Measurements from ENCODE around the gene CDKN1A.
"Not testable (repeated sequence)": the region's sequence is repeated elsewhere in the genome, so short reads cannot be mapped to it uniquely, and the experiment has no call there.

Gene CDKN1A

GRCh38 chr6:36722879-36723278 is 44.4 kb downstream of the CDKN1A start:
- no peak for FAIRE-seq

- FAIRE-seq: not testable (repeated sequence)
These were observed 45.5 kb downstream of the CDKN1A start for GRCh38 chr6:36723992-36724391.

GRCh38 chr6:36724514-36725390 is 46.2 kb downstream of the CDKN1A start:
- FAIRE-seq: no peak

- no peak for FAIRE-seq
These were observed 47.1 kb downstream of the CDKN1A start for GRCh38 chr6:36725581-36725980.

GRCh38 chr6:36727505-36728021 is 49.0 kb downstream of the CDKN1A start:
- FAIRE-seq: no peak

GRCh38 chr6:36728289-36729160 is 50.0 kb downstream of the CDKN1A start:
- FAIRE-seq: no peak

GRCh38 chr6:36729161-36729524 is 50.6 kb downstream of the CDKN1A start:
- no peak for FAIRE-seq

GRCh38 chr6:36730424-36731380 is 52.2 kb downstream of the CDKN1A start:
- no peak for FAIRE-seq

- no peak for FAIRE-seq
These were observed 53.3 kb downstream of the CDKN1A start for GRCh38 chr6:36731622-36732310.

GRCh38 chr6:36733300-36733699 is 54.8 kb downstream of the CDKN1A start:
- no peak for FAIRE-seq

- no peak for FAIRE-seq
These were observed 56.1 kb downstream of the CDKN1A start for GRCh38 chr6:36734486-36735060.

- FAIRE-seq: no peak
These were observed 56.9 kb downstream of the CDKN1A start for GRCh38 chr6:36735110-36736071.

Data from colon (tissue), 2 donors.